ENCODE results near the gene RFTN1.

DNA sequence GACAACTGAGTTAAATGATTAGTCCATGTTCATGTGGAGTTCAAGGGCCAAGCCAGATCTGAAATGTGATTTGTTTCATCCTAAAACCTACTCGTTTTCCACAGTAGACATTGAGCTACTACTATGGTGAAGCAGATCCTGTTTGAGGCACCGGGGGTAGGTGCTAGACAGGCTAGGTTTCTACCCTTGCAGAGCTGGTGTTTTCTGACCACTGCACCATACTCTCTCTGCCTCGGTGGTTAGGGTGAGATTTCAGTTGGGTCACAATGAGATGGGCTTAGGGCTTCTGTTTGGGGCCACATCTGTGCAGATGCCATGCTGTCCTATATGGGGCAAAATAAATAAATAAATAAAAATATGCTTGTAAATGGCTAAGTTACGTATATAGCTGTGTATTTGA, 149.2 kb downstream of the RFTN1 start:
- no peak for TF ChIP-seq ZC3H10 (CRISPR knock-in tag; IDR thresholded peaks at IDR 0.05)
- no peak for TF ChIP-seq ISL1 (CRISPR knock-in tag; IDR thresholded peaks at IDR 0.05)
- TF ChIP-seq, protein P1, sequence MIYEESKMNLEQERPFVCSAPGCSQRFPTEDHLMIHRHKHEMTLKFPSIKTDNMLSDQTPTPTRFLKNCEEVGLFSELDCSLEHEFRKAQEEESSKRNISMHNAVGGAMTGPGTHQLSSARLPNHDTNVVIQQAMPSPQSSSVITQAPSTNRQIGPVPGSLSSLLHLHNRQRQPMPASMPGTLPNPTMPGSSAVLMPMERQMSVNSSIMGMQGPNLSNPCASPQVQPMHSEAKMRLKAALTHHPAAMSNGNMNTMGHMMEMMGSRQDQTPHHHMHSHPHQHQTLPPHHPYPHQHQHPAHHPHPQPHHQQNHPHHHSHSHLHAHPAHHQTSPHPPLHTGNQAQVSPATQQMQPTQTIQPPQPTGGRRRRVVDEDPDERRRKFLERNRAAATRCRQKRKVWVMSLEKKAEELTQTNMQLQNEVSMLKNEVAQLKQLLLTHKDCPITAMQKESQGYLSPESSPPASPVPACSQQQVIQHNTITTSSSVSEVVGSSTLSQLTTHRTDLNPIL (CRISPR knock-in tag; IDR thresholded peaks at IDR 0.05; ENCODE audit: low read depth): no peak
- TF ChIP-seq BACH2 (CRISPR knock-in tag; IDR thresholded peaks at IDR 0.05; ENCODE audit: borderline replicate concordance): no peak
- TF ChIP-seq, protein P2, sequence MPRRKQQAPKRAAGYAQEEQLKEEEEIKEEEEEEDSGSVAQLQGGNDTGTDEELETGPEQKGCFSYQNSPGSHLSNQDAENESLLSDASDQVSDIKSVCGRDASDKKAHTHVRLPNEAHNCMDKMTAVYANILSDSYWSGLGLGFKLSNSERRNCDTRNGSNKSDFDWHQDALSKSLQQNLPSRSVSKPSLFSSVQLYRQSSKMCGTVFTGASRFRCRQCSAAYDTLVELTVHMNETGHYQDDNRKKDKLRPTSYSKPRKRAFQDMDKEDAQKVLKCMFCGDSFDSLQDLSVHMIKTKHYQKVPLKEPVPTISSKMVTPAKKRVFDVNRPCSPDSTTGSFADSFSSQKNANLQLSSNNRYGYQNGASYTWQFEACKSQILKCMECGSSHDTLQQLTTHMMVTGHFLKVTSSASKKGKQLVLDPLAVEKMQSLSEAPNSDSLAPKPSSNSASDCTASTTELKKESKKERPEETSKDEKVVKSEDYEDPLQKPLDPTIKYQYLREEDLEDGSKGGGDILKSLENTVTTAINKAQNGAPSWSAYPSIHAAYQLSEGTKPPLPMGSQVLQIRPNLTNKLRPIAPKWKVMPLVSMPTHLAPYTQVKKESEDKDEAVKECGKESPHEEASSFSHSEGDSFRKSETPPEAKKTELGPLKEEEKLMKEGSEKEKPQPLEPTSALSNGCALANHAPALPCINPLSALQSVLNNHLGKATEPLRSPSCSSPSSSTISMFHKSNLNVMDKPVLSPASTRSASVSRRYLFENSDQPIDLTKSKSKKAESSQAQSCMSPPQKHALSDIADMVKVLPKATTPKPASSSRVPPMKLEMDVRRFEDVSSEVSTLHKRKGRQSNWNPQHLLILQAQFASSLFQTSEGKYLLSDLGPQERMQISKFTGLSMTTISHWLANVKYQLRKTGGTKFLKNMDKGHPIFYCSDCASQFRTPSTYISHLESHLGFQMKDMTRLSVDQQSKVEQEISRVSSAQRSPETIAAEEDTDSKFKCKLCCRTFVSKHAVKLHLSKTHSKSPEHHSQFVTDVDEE (CRISPR knock-in tag; IDR thresholded peaks at IDR 0.05): no peak
- TF ChIP-seq, protein P3, sequence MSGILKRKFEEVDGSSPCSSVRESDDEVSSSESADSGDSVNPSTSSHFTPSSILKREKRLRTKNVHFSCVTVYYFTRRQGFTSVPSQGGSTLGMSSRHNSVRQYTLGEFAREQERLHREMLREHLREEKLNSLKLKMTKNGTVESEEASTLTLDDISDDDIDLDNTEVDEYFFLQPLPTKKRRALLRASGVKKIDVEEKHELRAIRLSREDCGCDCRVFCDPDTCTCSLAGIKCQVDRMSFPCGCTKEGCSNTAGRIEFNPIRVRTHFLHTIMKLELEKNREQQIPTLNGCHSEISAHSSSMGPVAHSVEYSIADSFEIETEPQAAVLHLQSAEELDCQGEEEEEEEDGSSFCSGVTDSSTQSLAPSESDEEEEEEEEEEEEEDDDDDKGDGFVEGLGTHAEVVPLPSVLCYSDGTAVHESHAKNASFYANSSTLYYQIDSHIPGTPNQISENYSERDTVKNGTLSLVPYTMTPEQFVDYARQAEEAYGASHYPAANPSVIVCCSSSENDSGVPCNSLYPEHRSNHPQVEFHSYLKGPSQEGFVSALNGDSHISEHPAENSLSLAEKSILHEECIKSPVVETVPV (CRISPR knock-in tag; IDR thresholded peaks at IDR 0.05): no peak
- TF ChIP-seq, protein P4, sequence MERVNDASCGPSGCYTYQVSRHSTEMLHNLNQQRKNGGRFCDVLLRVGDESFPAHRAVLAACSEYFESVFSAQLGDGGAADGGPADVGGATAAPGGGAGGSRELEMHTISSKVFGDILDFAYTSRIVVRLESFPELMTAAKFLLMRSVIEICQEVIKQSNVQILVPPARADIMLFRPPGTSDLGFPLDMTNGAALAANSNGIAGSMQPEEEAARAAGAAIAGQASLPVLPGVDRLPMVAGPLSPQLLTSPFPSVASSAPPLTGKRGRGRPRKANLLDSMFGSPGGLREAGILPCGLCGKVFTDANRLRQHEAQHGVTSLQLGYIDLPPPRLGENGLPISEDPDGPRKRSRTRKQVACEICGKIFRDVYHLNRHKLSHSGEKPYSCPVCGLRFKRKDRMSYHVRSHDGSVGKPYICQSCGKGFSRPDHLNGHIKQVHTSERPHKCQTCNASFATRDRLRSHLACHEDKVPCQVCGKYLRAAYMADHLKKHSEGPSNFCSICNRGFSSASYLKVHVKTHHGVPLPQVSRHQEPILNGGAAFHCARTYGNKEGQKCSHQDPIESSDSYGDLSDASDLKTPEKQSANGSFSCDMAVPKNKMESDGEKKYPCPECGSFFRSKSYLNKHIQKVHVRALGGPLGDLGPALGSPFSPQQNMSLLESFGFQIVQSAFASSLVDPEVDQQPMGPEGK (CRISPR knock-in tag; IDR thresholded peaks at IDR 0.05; ENCODE audit: borderline replicate concordance): no peak
- TF ChIP-seq PPARA (CRISPR knock-in tag; IDR thresholded peaks at IDR 0.05; ENCODE audit: borderline replicate concordance): no peak
- TF ChIP-seq OSR1 (CRISPR knock-in tag; IDR thresholded peaks at IDR 0.05): no peak
